ENCODE measurements around the gene DIS3L2. TPM values are rescaled to one million over a fixed set of nuclear protein-coding genes. Genes with fewer than 3 reads are reported as not detected.

The DIS3L2 gene
- total and polyA plus RNA-seq, 2 experiments from 2014 or later: 35.5 to 50.1 TPM

DNA sequence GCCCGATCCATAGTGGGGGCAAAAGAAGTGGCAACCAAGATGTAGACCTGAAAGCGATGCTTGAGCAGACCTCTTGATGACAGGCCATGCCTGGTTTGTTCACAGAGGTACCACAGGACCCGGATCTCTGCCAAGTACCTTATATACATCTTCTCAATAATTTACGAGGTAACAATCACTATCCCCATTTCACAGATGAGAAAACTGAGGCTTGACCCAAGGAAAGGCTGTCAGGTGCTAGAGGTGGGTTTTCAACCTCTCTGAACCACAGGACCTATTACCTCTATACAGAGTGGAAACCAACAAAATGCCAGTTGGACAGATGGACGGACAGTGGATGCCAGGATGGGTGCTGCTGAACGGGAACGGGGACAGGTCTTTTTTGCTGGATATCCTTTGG, 13.8 kb upstream of the DIS3L2 start:
- TF ChIP-seq, protein P1, sequence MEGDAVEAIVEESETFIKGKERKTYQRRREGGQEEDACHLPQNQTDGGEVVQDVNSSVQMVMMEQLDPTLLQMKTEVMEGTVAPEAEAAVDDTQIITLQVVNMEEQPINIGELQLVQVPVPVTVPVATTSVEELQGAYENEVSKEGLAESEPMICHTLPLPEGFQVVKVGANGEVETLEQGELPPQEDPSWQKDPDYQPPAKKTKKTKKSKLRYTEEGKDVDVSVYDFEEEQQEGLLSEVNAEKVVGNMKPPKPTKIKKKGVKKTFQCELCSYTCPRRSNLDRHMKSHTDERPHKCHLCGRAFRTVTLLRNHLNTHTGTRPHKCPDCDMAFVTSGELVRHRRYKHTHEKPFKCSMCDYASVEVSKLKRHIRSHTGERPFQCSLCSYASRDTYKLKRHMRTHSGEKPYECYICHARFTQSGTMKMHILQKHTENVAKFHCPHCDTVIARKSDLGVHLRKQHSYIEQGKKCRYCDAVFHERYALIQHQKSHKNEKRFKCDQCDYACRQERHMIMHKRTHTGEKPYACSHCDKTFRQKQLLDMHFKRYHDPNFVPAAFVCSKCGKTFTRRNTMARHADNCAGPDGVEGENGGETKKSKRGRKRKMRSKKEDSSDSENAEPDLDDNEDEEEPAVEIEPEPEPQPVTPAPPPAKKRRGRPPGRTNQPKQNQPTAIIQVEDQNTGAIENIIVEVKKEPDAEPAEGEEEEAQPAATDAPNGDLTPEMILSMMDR (IDR thresholded peaks at IDR 0.05; ENCODE audit: low read depth, low read length): no peak
- no peaks in the 10 kb centered on the region for H3K9me3 ChIP-seq (ENCODE audit: low read depth)
- no peaks in the 10 kb centered on the region for H3K36me3 ChIP-seq
- no peak for DNase-seq (ENCODE audit: low read depth in 1 of 2, low spot score in 1 of 2)
- no peak overlapping the region for H3K4me3 ChIP-seq
- no peaks in the 10 kb centered on the region for H3K27me3 ChIP-seq
- H3K4me1 ChIP-seq (ENCODE audit: low read depth): no peaks in the 10 kb centered on the region
- H3K27ac ChIP-seq: no peak overlapping the region

DNA sequence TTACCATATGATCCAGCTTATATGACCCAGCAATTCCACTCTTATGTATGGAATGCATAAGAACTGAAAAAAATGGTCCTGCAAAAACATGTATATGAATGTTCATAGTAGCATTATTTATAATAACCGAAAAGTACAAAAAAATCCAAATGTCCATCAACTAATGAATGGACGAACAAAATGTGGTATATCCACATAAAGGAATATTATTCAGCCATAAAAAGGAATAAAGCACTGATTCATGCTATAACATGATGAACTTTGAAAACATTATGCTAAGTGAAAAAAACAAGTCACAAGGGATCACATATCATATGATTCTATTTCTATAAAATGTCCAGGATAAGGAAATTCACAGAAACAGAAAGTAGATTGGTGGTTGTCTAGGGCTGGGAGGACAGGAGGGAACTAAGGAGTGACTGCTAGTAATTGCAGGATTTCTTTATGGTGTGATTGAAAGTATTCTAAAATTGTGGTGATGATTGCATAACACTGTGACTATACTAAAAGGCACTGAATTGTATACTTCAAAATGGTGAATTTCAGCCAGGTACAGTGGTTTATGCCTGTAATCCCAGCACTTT, 10.0 kb upstream of the DIS3L2 start:
- DNase-seq (ENCODE audit: low read depth in 1 of 2, low spot score in 1 of 2): no peak
- Histone ChIP-seq H3K36me3 (no peaks in the 10 kb centered on the region), H3K9me3 (ENCODE audit: low read depth) (no peaks in the 10 kb centered on the region), H3K27ac (no peak overlapping the region), H3K4me3 (no peak overlapping the region), H3K4me1 (ENCODE audit: low read depth) (no peaks in the 10 kb centered on the region), H3K27me3 (peaks cover 5% of the 10 kb centered on the region)
- TF ChIP-seq, protein P1 (IDR thresholded peaks at IDR 0.05; ENCODE audit: low read depth, low read length): no peak

DNA sequence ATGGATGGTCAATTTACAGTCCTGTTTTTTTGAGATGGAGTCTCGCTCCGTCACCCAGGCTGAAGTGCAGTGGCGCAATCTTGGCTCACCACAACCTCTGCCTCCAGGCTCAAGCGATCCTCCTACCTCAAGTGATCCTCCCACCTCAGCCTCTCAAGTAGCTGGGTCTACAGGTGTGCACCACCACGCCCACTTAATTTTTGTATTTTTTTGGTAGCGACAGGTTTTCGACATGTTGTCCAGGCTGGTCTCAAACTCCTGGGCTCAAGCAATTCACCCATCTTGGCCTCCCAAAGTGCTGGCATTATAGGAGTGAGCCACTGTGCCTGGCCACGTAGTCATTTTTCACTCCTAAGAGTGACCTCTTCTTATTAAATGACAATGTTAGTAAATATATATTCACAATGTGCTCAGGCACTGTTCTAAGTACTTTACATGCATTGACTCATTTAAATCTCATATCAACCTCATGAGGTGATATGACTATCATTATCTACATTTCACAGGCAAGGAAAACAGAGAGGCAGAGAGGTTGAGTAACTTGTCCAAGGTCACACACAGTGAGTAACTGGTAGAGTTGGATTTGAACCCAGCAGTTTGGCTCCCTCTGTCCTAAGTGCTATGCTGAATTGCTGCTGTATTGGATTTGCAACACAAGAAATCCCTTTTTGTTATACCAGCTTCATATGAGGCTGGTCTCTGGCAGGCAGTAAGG, 5.6 kb upstream of the DIS3L2 start:
- Histone ChIP-seq H3K4me1 (ENCODE audit: low read depth) (peaks cover 2% of the 10 kb centered on the region), H3K27ac (no peak overlapping the region), H3K27me3 (peaks cover 5% of the 10 kb centered on the region), H3K9me3 (ENCODE audit: low read depth) (no peaks in the 10 kb centered on the region), H3K36me3 (no peaks in the 10 kb centered on the region), H3K4me3 (no peak overlapping the region)
- TF ChIP-seq, protein P1 (IDR thresholded peaks at IDR 0.05; ENCODE audit: low read depth, low read length): no peak
- no peak for DNase-seq (ENCODE audit: low read depth in 1 of 2, low spot score in 1 of 2)

DNA sequence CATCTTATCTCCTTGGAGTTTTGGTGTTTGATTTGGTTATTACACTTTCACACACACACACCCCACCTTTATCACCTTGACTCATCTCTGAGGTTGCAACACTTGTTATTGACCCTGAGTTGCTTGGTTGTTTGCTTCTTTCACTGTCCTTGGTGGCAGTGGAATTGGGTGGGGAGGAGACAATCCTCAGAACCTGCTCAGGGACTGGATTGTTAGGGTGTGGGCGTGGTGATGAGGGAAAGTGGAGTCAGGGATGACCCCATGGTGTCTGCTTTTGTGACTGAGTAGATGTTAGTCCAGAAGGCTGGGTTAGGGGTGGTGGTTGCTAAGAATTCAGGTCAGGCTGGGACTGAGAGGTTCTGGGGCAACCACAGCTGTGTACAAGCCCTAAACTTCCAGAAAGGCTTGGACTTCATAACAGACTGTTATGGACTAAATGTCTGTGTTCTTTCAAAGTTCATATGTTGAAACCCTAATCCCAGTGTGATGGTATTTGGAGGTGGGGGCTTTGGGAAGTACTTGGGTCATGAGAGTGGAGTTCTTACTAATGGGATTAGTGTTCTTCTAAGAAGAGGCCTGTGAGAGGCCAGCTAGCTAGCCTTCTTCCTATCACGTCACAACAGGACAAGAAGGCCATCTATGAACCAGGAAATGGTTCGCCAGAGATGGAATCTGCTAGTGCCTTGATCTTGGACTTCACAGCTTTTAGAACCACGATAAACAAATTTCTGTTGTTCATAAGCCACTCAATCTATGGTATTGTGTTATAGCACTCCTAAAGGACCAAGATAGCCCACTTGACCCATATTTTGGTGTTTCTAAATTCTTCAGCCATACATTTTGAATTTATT, 3.4 kb upstream of the DIS3L2 start:
- peaks cover 4% of the 10 kb centered on the region for H3K4me1 ChIP-seq (ENCODE audit: low read depth)
- H3K9me3 ChIP-seq (ENCODE audit: low read depth): no peaks in the 10 kb centered on the region
- no peak for DNase-seq (ENCODE audit: low read depth in 1 of 2, low spot score in 1 of 2)
- H3K4me3 ChIP-seq: no peak overlapping the region
- peaks cover 5% of the 10 kb centered on the region for H3K27me3 ChIP-seq
- no peaks in the 10 kb centered on the region for H3K36me3 ChIP-seq
- H3K27ac ChIP-seq: no peak overlapping the region
- TF ChIP-seq, protein P1 (IDR thresholded peaks at IDR 0.05; ENCODE audit: low read depth, low read length): no peak

DNA sequence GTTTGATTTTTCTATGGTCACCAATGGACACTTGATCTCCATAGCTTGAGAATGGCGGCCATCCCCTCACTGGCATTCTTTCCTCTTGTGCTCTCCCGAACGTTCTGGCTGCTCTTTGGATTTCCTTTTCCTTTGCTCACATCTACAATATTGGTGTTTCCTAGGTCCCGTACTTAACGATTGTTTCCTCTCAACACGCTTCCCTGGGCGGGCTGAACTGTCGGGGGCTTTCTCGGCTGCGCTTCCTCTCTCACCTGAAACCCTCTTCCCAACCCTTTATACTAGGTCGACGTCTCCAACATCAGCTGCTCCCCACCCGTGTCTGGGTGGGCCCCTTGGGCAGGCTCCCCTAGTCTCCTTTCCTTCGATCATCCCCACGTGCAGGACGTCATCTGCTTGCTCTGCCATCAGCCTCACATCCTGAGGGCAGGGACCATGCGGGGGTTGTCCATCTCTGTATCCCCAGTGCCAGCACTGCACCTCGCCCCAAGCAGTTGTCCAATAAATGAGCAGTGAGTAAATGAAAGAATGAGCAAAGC, 634 bp upstream of the DIS3L2 start:
- H3K9me3 ChIP-seq (ENCODE audit: low read depth): no peaks in the 10 kb centered on the region
- peaks cover 5% of the 10 kb centered on the region for H3K27me3 ChIP-seq
- no peak for DNase-seq (ENCODE audit: low read depth in 1 of 2, low spot score in 1 of 2)
- H3K4me1 ChIP-seq (ENCODE audit: low read depth): peaks cover 4% of the 10 kb centered on the region
- H3K36me3 ChIP-seq: no peaks in the 10 kb centered on the region
- peak overlapping the region; percentile 89 for H3K4me3 ChIP-seq
- TF ChIP-seq, protein P1 (IDR thresholded peaks at IDR 0.05; ENCODE audit: low read depth, low read length): no peak
- peak overlapping the region; percentile 95 for H3K27ac ChIP-seq

All from cardiac muscle cell (in vitro differentiated cells and primary cell).